T-cell (primary cell): ENCODE data around the gene MXD1. TPM values are rescaled to one million over a fixed set of nuclear protein-coding genes. Genes with fewer than 3 reads are reported as not detected.

Source experiments
- ATAC-seq, 4 experiments: fragments of 200-7000 bp in 3 of 4; fragments of 150-1000 bp in 1 of 4; cut with Tn5 transposase; replicated peaks in 1 of 4; 1 replicate in 3 of 4; 2 replicates in 1 of 4; pipeline ENCODE4 v1.10.0; 2021; ENCODE audit warnings: moderate library complexity in 3 of 4, mild to moderate bottlenecking in 2 of 4, moderate number of reproducible peaks in 1 of 4
- CTCF ChIA-PET, 2 donors: fragments of 300-600 bp; sonication (Branson Sonifier 250); formaldehyde crosslinking; loops; one replicate each; lab custom pipeline; 2022; ENCODE audit warnings: antibody characterized with exemption in 2 of 2; lab: Charles Lee
- POLR2A ChIA-PET, 2 donors: fragments of 300-600 bp; sonication (Branson Sonifier 250); formaldehyde crosslinking; loops; one replicate each; lab custom pipeline; 2022; ENCODE audit warnings: antibody characterized with exemption in 2 of 2; lab: Charles Lee
- DNase-seq, 35 experiments: peaks; one replicate each; pipeline versions ENCODE4 v3.0.0 to v3.0.0-alpha.2; 2013 to 2023
- H3K27ac ChIP-seq: one replicate; pipeline ENCODE4 v1.5.1; 2013; ENCODE audit warnings: low read length
- H3K27me3 ChIP-seq, 2 experiments: replicated peaks in 1 of 2; 1 replicate in 1 of 2; 2 replicates in 1 of 2; pipeline versions ENCODE4 v1.6.1 to v1.7.0; 2013; ENCODE audit warnings: low read length in 1 of 2, mixed read lengths in 1 of 2; ENCODE audit not compliant: control insufficient read depth in 2 of 2, insufficient read depth in 2 of 2; ENCODE audit errors: extremely low read depth in 1 of 2
- H3K36me3 ChIP-seq, 2 donors: 1 replicate in 1 of 2; 2 replicates in 1 of 2; pipeline versions ENCODE4 v1.6.1 to v1.7.0; 2013; ENCODE audit warnings: low read length in 1 of 2; ENCODE audit not compliant: control insufficient read depth in 2 of 2, insufficient read depth in 1 of 2; ENCODE audit errors: extremely low read depth in 1 of 2
- H3K4me1 ChIP-seq, 2 experiments: 1 replicate in 1 of 2; 2 replicates in 1 of 2; pipeline versions ENCODE4 v1.6.1 to v1.7.0; 2013; ENCODE audit warnings: low read length in 2 of 2, mixed read lengths in 1 of 2; ENCODE audit not compliant: insufficient read depth in 2 of 2, control insufficient read depth in 1 of 2; ENCODE audit errors: extremely low read depth in 1 of 2
- H3K4me3 ChIP-seq, 2 donors: 1 replicate in 1 of 2; 2 replicates in 1 of 2; pipeline versions ENCODE4 v1.5.1 to v1.7.0; 2013; ENCODE audit warnings: mild to moderate bottlenecking in 2 of 2, low read length in 1 of 2, moderate library complexity in 1 of 2; ENCODE audit not compliant: control insufficient read depth in 1 of 2; ENCODE audit errors: extremely low read depth in 1 of 2
- H3K9me3 ChIP-seq: 2 replicates; pipeline ENCODE4 v1.7.0; 2013
- H3K27ac Mint-ChIP-seq, 2 donors: one replicate each; pipeline ENCODE4 v1.8.0; 2020 to 2021; ENCODE audit warnings: mild to moderate bottlenecking in 2 of 2, mixed read lengths in 2 of 2
- H3K27me3 Mint-ChIP-seq, 2 donors: one replicate each; pipeline ENCODE4 v1.8.0; 2021 to 2022; ENCODE audit warnings: mixed read lengths in 2 of 2
- H3K36me3 Mint-ChIP-seq: one replicate; pipeline ENCODE4 v1.8.0; 2021; ENCODE audit warnings: mixed read lengths
- H3K4me1 Mint-ChIP-seq, 3 donors: one replicate each; pipeline ENCODE4 v1.8.0; 2020 to 2022; ENCODE audit warnings: mixed read lengths in 3 of 3, mild to moderate bottlenecking in 1 of 3
- H3K4me3 Mint-ChIP-seq, 3 donors: one replicate each; pipeline ENCODE4 v1.8.0; 2020 to 2022; ENCODE audit warnings: mild to moderate bottlenecking in 3 of 3, mixed read lengths in 3 of 3, moderate library complexity in 3 of 3
- H3K9me3 Mint-ChIP-seq, 3 donors: one replicate each; pipeline ENCODE4 v1.8.0; 2020 to 2022; ENCODE audit warnings: mixed read lengths in 3 of 3
- WGBS: methylation state at CpG from one replicate; pipeline ENCODE4 v1.1.5; 2013; ENCODE audit warnings: missing lambda C conversion rate; ENCODE audit not compliant: insufficient coverage; 5-methylcytosine and 5-hydroxymethylcytosine counted together
- total RNA-seq, 35 experiments: library from RNA in 6 of 35; stranded (reverse) in 6 of 35; fragments of 120-200 nt in 1 of 35; gene quantifications; one replicate each; pipeline versions ENCODE4 v1.2.1 to v1.2.4 and lab custom pipeline; 2013 to 2026

MXD1 gene
- total RNA-seq, 5 donors from 2014 or later (not counting 1 experiment from before 2014, with no cell fraction given), result 13.7 to 34.5 (median 19.9) TPM

- no peak overlapping the region for H3K27ac Mint-ChIP-seq
- no peak overlapping the region for H3K4me3 Mint-ChIP-seq
- H3K36me3 Mint-ChIP-seq, result peaks cover 26% of the 10 kb centered on the region
- 98% methylated on average over 5 of the region's 7 CpGs for WGBS
- Histone ChIP-seq H3K27ac (no peak overlapping the region), H3K4me1 (peaks cover 8 to 31% of the 10 kb centered on the region in 2 experiments), H3K27me3 (no peaks in the 10 kb centered on the region), H3K4me3 (no peak overlapping the region), H3K9me3 (no peaks in the 10 kb centered on the region), H3K36me3 (peaks cover under 1 to 24% of the 10 kb centered on the region in 2 donors)
- DNase-seq, result no peak
- ATAC-seq, result no peak
- H3K27me3 Mint-ChIP-seq, result no peaks in the 10 kb centered on the region
- POLR2A ChIA-PET, result interaction anchor here in 1 of 2 donors (0.5 kb wide), 1 partner anchor 345 kb away, joined by 4 read pairs; no protein-coding TSS in a partner anchor
- no peaks in the 10 kb centered on the region for H3K9me3 Mint-ChIP-seq
- H3K4me1 Mint-ChIP-seq, result peaks cover 26 to 37% (median 33%) of the 10 kb centered on the region in 3 donors
- CTCF ChIA-PET, result interaction anchor here in 1 of 2 donors (1.8 kb wide), 1 partner anchor 30 kb away, joined by 4 read pairs; the partner anchor contains the start of gene MXD1
Observed at GRCh38 chr2:69944756-69945155, 29.8 kb downstream of the MXD1 start.

DNA sequence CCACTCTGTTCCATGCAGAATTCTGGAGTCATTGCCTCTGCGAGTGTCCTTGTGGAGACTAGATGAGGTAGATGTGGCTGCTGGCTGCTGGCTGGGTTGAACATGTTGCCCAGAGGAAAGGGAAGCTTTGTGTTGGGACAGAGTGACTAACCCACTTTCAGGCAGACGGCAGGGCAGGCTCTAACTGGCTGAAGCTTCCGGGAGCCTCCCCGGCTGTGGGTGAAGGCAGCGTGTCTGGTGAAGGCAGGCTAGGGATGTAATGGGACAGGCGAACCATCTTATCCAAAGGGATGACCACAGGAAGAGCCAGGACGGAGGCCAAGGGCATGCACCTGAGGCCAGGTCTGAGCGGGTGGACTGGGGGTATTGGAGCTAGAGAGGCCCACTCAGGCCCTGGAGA, 30.5 kb downstream of the MXD1 start:
- DNase-seq (peak in 3 of 35 experiments; percentile 6 to 33 (median 15)), ATAC-seq (no peak)
- H3K4me3 ChIP-seq, result no peak overlapping the region
- peaks cover 25% of the 10 kb centered on the region for H3K36me3 Mint-ChIP-seq
- CTCF ChIA-PET, result interaction anchor here in 1 of 2 donors (1.8 kb wide), 1 partner anchor 31 kb away, joined by 4 read pairs; the partner anchor contains the start of gene MXD1
- H3K27me3 ChIP-seq, result no peaks in the 10 kb centered on the region
- peak overlapping the region; percentile 77 to 78 for H3K27ac Mint-ChIP-seq
- peak overlapping the region in 1 of 3 donors; percentile 61 for H3K4me3 Mint-ChIP-seq
- no peaks in the 10 kb centered on the region for H3K9me3 Mint-ChIP-seq
- H3K27ac ChIP-seq, result no peak overlapping the region
- 80% methylated on average over 8 of the region's 8 CpGs for WGBS
- H3K27me3 Mint-ChIP-seq, result no peaks in the 10 kb centered on the region
- peaks cover 26 to 37% (median 33%) of the 10 kb centered on the region in 3 donors for H3K4me1 Mint-ChIP-seq
- peaks cover 0 to 17% of the 10 kb centered on the region in 2 donors for H3K36me3 ChIP-seq
- H3K9me3 ChIP-seq, result no peaks in the 10 kb centered on the region
- peaks cover 8 to 31% of the 10 kb centered on the region in 2 experiments for H3K4me1 ChIP-seq
- POLR2A ChIA-PET, result no interaction called here

GRCh38 chr2:69945941-69946340, 31.0 kb downstream of the MXD1 start:
- no peaks in the 10 kb centered on the region for H3K27me3 ChIP-seq
- WGBS, result 82% methylated on average over 6 of the region's 8 CpGs
- ChIA-PET CTCF (interaction anchor here in 1 of 2 donors (0.5 to 1.0 kb wide), 2 partner anchors 197 to 298 kb away, joined by 3 to 4 read pairs; no protein-coding TSS in a partner anchor), POLR2A (no interaction called here)
- no peak for ATAC-seq
- H3K36me3 Mint-ChIP-seq, result peaks cover 21% of the 10 kb centered on the region
- H3K4me3 Mint-ChIP-seq, result peak overlapping the region in 1 of 3 donors; percentile 61
- H3K4me3 ChIP-seq, result no peak overlapping the region
- H3K4me1 Mint-ChIP-seq, result peaks cover 26 to 37% (median 33%) of the 10 kb centered on the region in 3 donors
- H3K9me3 ChIP-seq, result no peaks in the 10 kb centered on the region
- H3K4me1 ChIP-seq, result peaks cover 8 to 31% of the 10 kb centered on the region in 2 experiments
- peaks cover 0 to 12% of the 10 kb centered on the region in 2 donors for H3K36me3 ChIP-seq
- H3K27me3 Mint-ChIP-seq, result no peaks in the 10 kb centered on the region
- no peak for DNase-seq
- peak overlapping the region; percentile 77 to 91 for H3K27ac Mint-ChIP-seq
- H3K27ac ChIP-seq, result peak overlapping the region; percentile 73
- no peaks in the 10 kb centered on the region for H3K9me3 Mint-ChIP-seq

DNA sequence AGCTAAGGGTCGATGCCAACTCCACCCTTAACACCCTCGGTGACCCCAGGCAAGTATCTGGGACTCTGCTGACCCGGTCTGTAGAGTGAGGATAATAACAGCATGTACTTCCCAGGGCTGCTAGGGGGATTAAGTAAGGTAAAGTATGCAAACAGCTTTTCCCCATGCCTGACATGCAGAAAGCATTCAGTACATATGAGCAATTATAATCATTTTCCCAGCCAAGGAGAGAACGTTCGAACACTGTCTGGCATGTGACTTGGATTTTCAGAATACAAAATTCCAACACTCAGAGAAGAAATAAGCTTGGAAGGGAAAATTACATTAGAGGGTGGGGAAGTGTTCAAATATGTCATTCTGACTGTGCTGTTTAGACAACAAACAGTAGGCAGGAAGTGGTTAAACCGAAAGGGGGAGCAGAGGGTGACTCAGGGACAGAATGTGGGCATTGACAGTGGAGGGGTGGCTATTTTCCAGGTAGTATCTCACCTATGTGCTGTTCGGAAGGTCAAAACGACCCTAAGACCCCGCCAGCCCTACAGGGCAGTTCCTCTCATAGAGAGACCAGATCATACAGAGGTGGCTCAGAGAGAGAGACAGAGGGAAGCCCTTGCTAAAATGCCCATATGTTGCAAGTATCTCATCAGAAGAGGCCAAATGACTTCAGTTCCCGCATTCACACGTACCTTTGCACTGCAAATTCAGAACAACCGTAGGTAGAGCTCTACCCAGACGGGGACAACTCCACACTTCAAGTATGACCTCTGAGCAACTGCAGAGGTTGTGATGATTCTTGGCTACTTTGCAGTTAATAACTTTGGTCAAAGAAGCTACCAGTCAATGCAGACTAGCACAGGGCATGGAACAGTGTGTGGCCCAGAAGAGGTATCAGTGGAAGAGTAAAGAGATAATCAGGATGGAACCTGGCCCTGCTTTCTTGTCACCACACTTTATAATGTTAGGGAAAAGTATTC, 31.7 kb downstream of the MXD1 start:
- Histone ChIP-seq H3K9me3 (no peaks in the 10 kb centered on the region), H3K27ac (peak overlapping the region; percentile 73), H3K36me3 (peaks cover 0 to 9% of the 10 kb centered on the region in 2 donors), H3K4me3 (no peak overlapping the region), H3K4me1 (peaks cover 8 to 31% of the 10 kb centered on the region in 2 experiments), H3K27me3 (no peaks in the 10 kb centered on the region)
- no peaks in the 10 kb centered on the region for H3K9me3 Mint-ChIP-seq
- ChIA-PET CTCF (interaction anchor here (0.5 to 1.0 kb wide), 3 partner anchors 125 to 298 kb away, joined by 3 to 4 read pairs (median 3); no protein-coding TSS in a partner anchor), POLR2A (interaction anchor here (0.6 kb wide), 2 partner anchors 184 to 1777 kb away, joined by 3 read pairs; no protein-coding TSS in a partner anchor)
- WGBS, result 6% methylated on average over 3 of the region's 13 CpGs
- H3K4me3 Mint-ChIP-seq, result peak overlapping the region; percentile 25 to 61 (median 47)
- H3K36me3 Mint-ChIP-seq, result peaks cover 18% of the 10 kb centered on the region
- H3K27ac Mint-ChIP-seq, result peak overlapping the region; percentile 91
- ATAC-seq (peak; percentile 94 to 97 (median 96)), DNase-seq (peak in 34 of 35 experiments; percentile 13 to 71 (median 38))
- peaks cover 26 to 37% (median 33%) of the 10 kb centered on the region in 3 donors for H3K4me1 Mint-ChIP-seq
- H3K27me3 Mint-ChIP-seq, result no peaks in the 10 kb centered on the region

- H3K27ac ChIP-seq, result peak overlapping the region; percentile 73
- no peaks in the 10 kb centered on the region for H3K9me3 Mint-ChIP-seq
- H3K4me1 Mint-ChIP-seq, result peaks cover 26 to 37% (median 33%) of the 10 kb centered on the region in 3 donors
- peaks cover 10% of the 10 kb centered on the region for H3K36me3 Mint-ChIP-seq
- 65% methylated on average over 3 of the region's 4 CpGs for WGBS
- H3K4me3 Mint-ChIP-seq, result no peak overlapping the region
- peak overlapping the region; percentile 91 for H3K27ac Mint-ChIP-seq
- ChIA-PET CTCF (interaction anchor here in 1 of 2 donors (0.6 kb wide), 1 partner anchor 125 kb away, joined by 3 read pairs; no protein-coding TSS in a partner anchor), POLR2A (interaction anchor here in 1 of 2 donors (0.6 kb wide), 1 partner anchor 1777 kb away, joined by 3 read pairs; no protein-coding TSS in a partner anchor)
- peak in 1 of 35 experiments; percentile 12 for DNase-seq
- H3K4me3 ChIP-seq, result no peak overlapping the region
- H3K4me1 ChIP-seq, result peaks cover 8 to 31% of the 10 kb centered on the region in 2 experiments
- H3K9me3 ChIP-seq, result no peaks in the 10 kb centered on the region
- no peaks in the 10 kb centered on the region for H3K27me3 Mint-ChIP-seq
- ATAC-seq, result no peak
- no peaks in the 10 kb centered on the region for H3K27me3 ChIP-seq
- H3K36me3 ChIP-seq, result peaks cover 0 to 4% of the 10 kb centered on the region in 2 donors
Observed at GRCh38 chr2:69947325-69947931, 32.5 kb downstream of the MXD1 start.
